Smooth muscle cell (in vitro differentiated cells): ENCODE data around the gene ADAMTS8. TPM values are rescaled to one million over a fixed set of nuclear protein-coding genes. Genes with fewer than 3 reads are reported as not detected.

Source experiments
- DNase-seq: peaks from one replicate; lab custom pipeline; 2025; ENCODE audit not compliant: unreplicated experiment; lab: John Stamatoyannopoulos, UW
- H2AFZ ChIP-seq: fragments of 200-600 bp; sonication (generic); 2 replicates; pipeline ENCODE4 v1.6.0; 2016; ENCODE audit warnings: antibody characterized with exemption, low read depth, mild to moderate bottlenecking
- H3F3A ChIP-seq: fragments of 200-600 bp; sonication (generic); 2 replicates; pipeline ENCODE4 v1.6.0; 2017; ENCODE audit warnings: antibody characterized with exemption, low read depth
- H3K27ac ChIP-seq: fragments of 200-600 bp; sonication (generic); 2 replicates; pipeline ENCODE4 v1.5.1; 2016; ENCODE audit warnings: low read depth, mild to moderate bottlenecking
- H3K27me3 ChIP-seq: fragments of 200-600 bp; sonication (generic); 2 replicates; pipeline ENCODE4 v1.6.1; 2016; ENCODE audit warnings: low read depth, mild to moderate bottlenecking
- H3K36me3 ChIP-seq: fragments of 200-600 bp; sonication (generic); 2 replicates; pipeline ENCODE4 v1.5.1; 2016; ENCODE audit warnings: low read depth
- H3K4me1 ChIP-seq: fragments of 200-600 bp; sonication (generic); 2 replicates; pipeline ENCODE4 v1.5.1; 2016; ENCODE audit warnings: low read depth
- H3K4me2 ChIP-seq: fragments of 200-600 bp; sonication (generic); 2 replicates; pipeline ENCODE4 v1.6.0; 2016; ENCODE audit warnings: mild to moderate bottlenecking
- H3K4me3 ChIP-seq: fragments of 200-600 bp; sonication (generic); 2 replicates; pipeline ENCODE4 v1.5.1; 2016; ENCODE audit warnings: mild to moderate bottlenecking
- H3K79me2 ChIP-seq: fragments of 200-600 bp; sonication (generic); 2 replicates; pipeline ENCODE4 v1.6.0; 2016; ENCODE audit warnings: low read depth, mild to moderate bottlenecking
- H3K9ac ChIP-seq: fragments of 200-600 bp; sonication (generic); 2 replicates; pipeline ENCODE4 v1.6.0; 2016; ENCODE audit warnings: low read depth
- H3K9me3 ChIP-seq: fragments of 200-600 bp; sonication (generic); replicated peaks from 2 replicates; pipeline ENCODE4 v1.5.1; 2016; ENCODE audit warnings: low read depth
- H4K20me1 ChIP-seq: fragments of 200-600 bp; sonication (generic); 2 replicates; pipeline ENCODE4 v1.6.0; 2016; ENCODE audit warnings: low read depth
- CTCF ChIP-seq: fragments of 200-600 bp; sonication (generic); IDR thresholded peaks from 2 replicates; pipeline ENCODE4 v1.5.1; 2017; ENCODE audit warnings: borderline replicate concordance, mild to moderate bottlenecking, antibody characterized with exemption; ENCODE audit not compliant: insufficient read depth, poor library complexity, severe bottlenecking
- WGBS: methylation state at CpG from one replicate; pipeline ENCODE4 v1.1.7; 2016; ENCODE audit warnings: low lambda C conversion rate; 5-methylcytosine and 5-hydroxymethylcytosine counted together
- polyA plus RNA-seq: library from polyadenylated mRNA; unstranded; fragments of >200 nt; fragmentation: Nextera tagmentation; extraction: Ambion mirVana; gene quantifications from 2 replicates; pipeline ENCODE4 v1.2.1, GENCODE V29; 2016
- total RNA-seq: library from RNA; depleted of rRNA; stranded (reverse); fragments of >200 nt; gene quantifications from 2 replicates; pipeline ENCODE4 v1.2.3, GENCODE V29; 2014

The ADAMTS8 gene
- total and polyA plus RNA-seq, 2 experiments from 2014 or later, result not detected

- no peak for DNase-seq
- H3K27ac ChIP-seq, result no peak overlapping the region
- H3K36me3 ChIP-seq, result no peaks in the 10 kb centered on the region
- no peaks in the 10 kb centered on the region for H3F3A ChIP-seq
- 44% methylated on average over 12 of the region's 12 CpGs for WGBS
- H3K79me2 ChIP-seq, result no peaks in the 10 kb centered on the region
- H3K27me3 ChIP-seq, result peaks cover 69% of the 10 kb centered on the region
- H4K20me1 ChIP-seq, result no peaks in the 10 kb centered on the region
- H2AFZ ChIP-seq, result no peak overlapping the region
- H3K4me1 ChIP-seq, result no peaks in the 10 kb centered on the region
- no peak overlapping the region for H3K4me3 ChIP-seq
- H3K4me2 ChIP-seq, result no peak overlapping the region
- no peak overlapping the region for H3K9ac ChIP-seq
- no peaks in the 10 kb centered on the region for H3K9me3 ChIP-seq
- TF ChIP-seq CTCF, result no peak
Measured at GRCh38 chr11:130390071-130390758, 38.2 kb downstream of the ADAMTS8 start.

GRCh38 chr11:130389335-130389935 lies 39.0 kb downstream of the ADAMTS8 start:
- H3K9ac ChIP-seq, result no peak overlapping the region
- no peaks in the 10 kb centered on the region for H3K9me3 ChIP-seq
- DNase-seq, result no peak
- no peak overlapping the region for H3K4me3 ChIP-seq
- TF ChIP-seq CTCF, result no peak
- peaks cover 1% of the 10 kb centered on the region for H3F3A ChIP-seq
- H3K4me2 ChIP-seq, result no peak overlapping the region
- peaks cover under 1% of the 10 kb centered on the region for H3K4me1 ChIP-seq
- peaks cover under 1% of the 10 kb centered on the region for H4K20me1 ChIP-seq
- H3K36me3 ChIP-seq, result no peaks in the 10 kb centered on the region
- H2AFZ ChIP-seq, result no peak overlapping the region
- H3K79me2 ChIP-seq, result no peaks in the 10 kb centered on the region
- WGBS, result 69% methylated on average over 16 of the region's 16 CpGs
- H3K27ac ChIP-seq, result no peak overlapping the region
- H3K27me3 ChIP-seq, result peaks cover 62% of the 10 kb centered on the region

GRCh38 chr11:130388607-130389205 lies 39.7 kb downstream of the ADAMTS8 start:
- WGBS, result 86% methylated on average over 11 of the region's 11 CpGs
- no peak for DNase-seq

More at GRCh38 chr11:130388607-130389205, 39.7 kb downstream of the ADAMTS8 start:
- H3K4me1 ChIP-seq, result peaks cover 6% of the 10 kb centered on the region
- H3K27me3 ChIP-seq, result peaks cover 54% of the 10 kb centered on the region
- no peak overlapping the region for H2AFZ ChIP-seq
- H3K79me2 ChIP-seq, result no peaks in the 10 kb centered on the region
- no peak overlapping the region for H3K4me2 ChIP-seq
- H3F3A ChIP-seq, result peaks cover 6% of the 10 kb centered on the region
- no peaks in the 10 kb centered on the region for H3K36me3 ChIP-seq
- H3K9me3 ChIP-seq, result no peaks in the 10 kb centered on the region
- H4K20me1 ChIP-seq, result peaks cover 7% of the 10 kb centered on the region
- H3K4me3 ChIP-seq, result no peak overlapping the region
- H3K9ac ChIP-seq, result no peak overlapping the region
- no peak for TF ChIP-seq CTCF
- no peak overlapping the region for H3K27ac ChIP-seq
